ENCODE data around the gene MZB1.

DNA sequence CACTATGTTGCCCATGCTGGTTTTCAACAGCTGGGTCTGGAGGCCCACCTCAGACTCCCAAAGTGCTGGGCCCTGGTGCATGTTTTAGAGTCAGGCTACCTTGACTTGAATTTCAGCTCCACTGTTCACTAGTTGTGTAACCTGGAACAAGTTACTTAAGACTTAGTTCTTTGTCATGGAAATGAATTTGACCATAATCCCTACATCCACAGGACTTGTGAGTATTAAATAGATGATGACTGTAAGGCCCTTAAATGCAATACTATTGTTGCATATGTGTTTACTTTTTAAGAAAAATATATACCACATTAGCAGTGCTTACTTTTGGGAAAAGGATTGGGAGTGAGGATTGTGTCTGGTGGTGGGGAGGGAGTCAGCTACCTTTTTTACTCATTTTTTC, 31.6 kb downstream of the MZB1 start:
- no peak for TF ChIP-seq EP300 (IDR thresholded peaks at IDR 0.05)
- TF ChIP-seq, protein P1, sequence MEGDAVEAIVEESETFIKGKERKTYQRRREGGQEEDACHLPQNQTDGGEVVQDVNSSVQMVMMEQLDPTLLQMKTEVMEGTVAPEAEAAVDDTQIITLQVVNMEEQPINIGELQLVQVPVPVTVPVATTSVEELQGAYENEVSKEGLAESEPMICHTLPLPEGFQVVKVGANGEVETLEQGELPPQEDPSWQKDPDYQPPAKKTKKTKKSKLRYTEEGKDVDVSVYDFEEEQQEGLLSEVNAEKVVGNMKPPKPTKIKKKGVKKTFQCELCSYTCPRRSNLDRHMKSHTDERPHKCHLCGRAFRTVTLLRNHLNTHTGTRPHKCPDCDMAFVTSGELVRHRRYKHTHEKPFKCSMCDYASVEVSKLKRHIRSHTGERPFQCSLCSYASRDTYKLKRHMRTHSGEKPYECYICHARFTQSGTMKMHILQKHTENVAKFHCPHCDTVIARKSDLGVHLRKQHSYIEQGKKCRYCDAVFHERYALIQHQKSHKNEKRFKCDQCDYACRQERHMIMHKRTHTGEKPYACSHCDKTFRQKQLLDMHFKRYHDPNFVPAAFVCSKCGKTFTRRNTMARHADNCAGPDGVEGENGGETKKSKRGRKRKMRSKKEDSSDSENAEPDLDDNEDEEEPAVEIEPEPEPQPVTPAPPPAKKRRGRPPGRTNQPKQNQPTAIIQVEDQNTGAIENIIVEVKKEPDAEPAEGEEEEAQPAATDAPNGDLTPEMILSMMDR (IDR thresholded peaks at IDR 0.05), result no peak
